Kidney epithelial cell (primary cell): ENCODE measurements around the gene FMOD. TPM values are rescaled to one million over a fixed set of nuclear protein-coding genes. Genes with fewer than 3 reads are reported as not detected.

ENCODE experiments used
- DNase-seq: peaks from one replicate; pipeline ENCODE4 v3.0.0-alpha.2; 2010; ENCODE audit warnings: low read depth
- H3K27me3 ChIP-seq: 2 replicates; pipeline ENCODE4 v1.6.0; 2011; ENCODE audit warnings: low read length; ENCODE audit not compliant: control insufficient read depth, insufficient read depth
- H3K36me3 ChIP-seq: 2 replicates; pipeline ENCODE4 v1.5.1; 2011; ENCODE audit warnings: low read length; ENCODE audit not compliant: control insufficient read depth, insufficient read depth
- H3K4me3 ChIP-seq: 2 replicates; pipeline ENCODE4 v1.5.1; 2011; ENCODE audit warnings: low read depth, mild to moderate bottlenecking, control low read depth, low read length
- total RNA-seq: library from RNA; depleted of rRNA; stranded (reverse); fragments of >200 nt; gene quantifications from 2 replicates; pipeline ENCODE4 v1.2.3, GENCODE V29; 2015
- TF ChIP-seq, protein P1 (sequence below): IDR thresholded peaks from 2 replicates; pipeline ENCODE4 v1.5.1; 2011; ENCODE audit warnings: mild to moderate bottlenecking, moderate library complexity, low read length, control low read depth, inconsistent platforms; ENCODE audit not compliant: insufficient read depth, poor library complexity, severe bottlenecking

The FMOD gene
- total RNA-seq, 1 donor from 2014 or later: 0.79 TPM

DNA sequence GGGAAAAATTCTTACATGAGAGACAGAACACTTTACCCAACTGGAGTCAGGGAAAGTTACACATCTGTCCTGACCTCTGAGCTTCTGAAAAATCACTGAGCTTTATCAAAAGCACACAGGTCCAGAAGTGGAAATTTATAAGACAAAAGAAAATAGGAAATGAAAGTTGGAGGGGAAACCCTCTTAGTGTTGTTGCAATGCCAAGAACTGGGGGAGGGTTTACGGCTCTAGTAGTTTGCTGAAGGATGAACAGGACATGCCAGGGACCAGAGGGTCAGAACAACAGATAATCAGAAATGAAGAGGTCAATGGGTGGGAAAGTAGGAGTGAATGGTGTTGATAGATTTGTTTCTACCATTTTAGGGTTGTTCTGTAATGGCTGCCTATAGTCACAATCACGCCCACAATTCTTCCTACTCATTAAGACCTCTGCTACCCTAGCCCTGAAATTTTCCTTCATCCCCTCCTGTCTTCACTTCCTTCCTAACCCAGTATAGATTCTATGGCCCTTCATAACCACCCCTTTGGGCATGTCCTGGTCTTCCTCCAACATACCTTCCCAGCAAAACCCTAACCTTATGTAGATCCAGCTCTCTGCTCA lies 30.3 kb upstream of the FMOD start:
- TF ChIP-seq, protein P1, sequence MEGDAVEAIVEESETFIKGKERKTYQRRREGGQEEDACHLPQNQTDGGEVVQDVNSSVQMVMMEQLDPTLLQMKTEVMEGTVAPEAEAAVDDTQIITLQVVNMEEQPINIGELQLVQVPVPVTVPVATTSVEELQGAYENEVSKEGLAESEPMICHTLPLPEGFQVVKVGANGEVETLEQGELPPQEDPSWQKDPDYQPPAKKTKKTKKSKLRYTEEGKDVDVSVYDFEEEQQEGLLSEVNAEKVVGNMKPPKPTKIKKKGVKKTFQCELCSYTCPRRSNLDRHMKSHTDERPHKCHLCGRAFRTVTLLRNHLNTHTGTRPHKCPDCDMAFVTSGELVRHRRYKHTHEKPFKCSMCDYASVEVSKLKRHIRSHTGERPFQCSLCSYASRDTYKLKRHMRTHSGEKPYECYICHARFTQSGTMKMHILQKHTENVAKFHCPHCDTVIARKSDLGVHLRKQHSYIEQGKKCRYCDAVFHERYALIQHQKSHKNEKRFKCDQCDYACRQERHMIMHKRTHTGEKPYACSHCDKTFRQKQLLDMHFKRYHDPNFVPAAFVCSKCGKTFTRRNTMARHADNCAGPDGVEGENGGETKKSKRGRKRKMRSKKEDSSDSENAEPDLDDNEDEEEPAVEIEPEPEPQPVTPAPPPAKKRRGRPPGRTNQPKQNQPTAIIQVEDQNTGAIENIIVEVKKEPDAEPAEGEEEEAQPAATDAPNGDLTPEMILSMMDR: no peak
- no peak overlapping the region for H3K4me3 ChIP-seq
- peaks cover 6% of the 10 kb centered on the region for H3K27me3 ChIP-seq
- no peak for DNase-seq
- no peaks in the 10 kb centered on the region for H3K36me3 ChIP-seq

DNA sequence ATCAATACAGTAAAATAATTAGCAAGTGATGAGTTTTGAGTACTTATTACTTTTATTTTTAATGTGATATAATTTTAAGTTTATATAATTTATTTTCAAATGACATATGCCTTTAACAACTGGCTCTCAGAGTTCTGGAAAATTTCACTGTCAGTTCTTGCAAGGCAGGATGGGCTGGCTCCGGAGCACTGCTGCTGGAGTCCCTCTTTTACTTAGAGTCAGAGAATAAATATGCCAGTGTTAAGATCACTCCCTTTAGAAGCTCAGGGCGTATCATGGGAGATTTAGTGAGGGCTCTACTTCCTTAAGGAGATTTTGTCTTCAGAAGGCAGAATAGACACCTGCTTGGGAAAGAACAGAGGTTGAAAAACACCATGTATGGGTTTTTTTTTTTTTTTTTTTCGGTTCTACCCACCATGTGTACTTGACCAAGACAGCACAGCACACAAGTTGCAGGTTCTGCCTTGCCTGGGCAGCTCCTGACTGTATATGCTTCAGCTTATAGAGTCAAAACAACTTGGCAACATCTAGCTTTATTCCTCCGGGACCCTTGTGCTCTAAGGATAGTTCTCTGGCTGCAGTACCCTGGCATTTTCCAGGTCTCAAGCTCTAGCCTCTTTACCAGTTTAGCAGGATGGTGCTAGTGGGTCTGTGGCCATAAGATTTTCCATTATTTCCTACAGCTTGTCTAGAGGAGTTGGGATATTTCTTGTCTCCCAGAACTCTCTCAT lies 29.7 kb upstream of the FMOD start:
- TF ChIP-seq, protein P1: no peak
- Histone ChIP-seq H3K36me3 (no peaks in the 10 kb centered on the region), H3K4me3 (no peak overlapping the region), H3K27me3 (peaks cover 6% of the 10 kb centered on the region)
- no peak for DNase-seq

DNA sequence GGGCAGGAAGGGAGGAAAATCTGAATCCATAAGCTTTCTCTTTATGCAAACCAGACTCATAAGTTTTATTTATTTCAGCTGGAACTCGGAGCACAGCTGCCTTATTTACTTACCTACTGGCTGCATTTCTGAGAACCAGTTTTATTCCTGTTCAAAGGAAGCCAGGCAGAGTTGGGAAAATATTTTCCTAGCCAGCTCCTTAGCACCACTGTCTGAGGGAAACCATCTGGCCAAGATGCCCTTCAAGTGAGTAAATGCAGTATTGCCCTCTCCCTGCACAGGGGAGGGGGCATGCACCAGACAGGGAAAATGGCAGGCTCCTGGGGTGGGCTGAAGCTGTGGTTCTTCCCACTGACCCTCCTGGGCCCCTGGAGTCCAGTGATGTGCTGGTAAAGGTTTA lies 28.9 kb upstream of the FMOD start:
- TF ChIP-seq, protein P1: no peak
- no peak overlapping the region for H3K4me3 ChIP-seq
- H3K36me3 ChIP-seq: no peaks in the 10 kb centered on the region
- H3K27me3 ChIP-seq: peaks cover 6% of the 10 kb centered on the region
- DNase-seq: no peak

DNA sequence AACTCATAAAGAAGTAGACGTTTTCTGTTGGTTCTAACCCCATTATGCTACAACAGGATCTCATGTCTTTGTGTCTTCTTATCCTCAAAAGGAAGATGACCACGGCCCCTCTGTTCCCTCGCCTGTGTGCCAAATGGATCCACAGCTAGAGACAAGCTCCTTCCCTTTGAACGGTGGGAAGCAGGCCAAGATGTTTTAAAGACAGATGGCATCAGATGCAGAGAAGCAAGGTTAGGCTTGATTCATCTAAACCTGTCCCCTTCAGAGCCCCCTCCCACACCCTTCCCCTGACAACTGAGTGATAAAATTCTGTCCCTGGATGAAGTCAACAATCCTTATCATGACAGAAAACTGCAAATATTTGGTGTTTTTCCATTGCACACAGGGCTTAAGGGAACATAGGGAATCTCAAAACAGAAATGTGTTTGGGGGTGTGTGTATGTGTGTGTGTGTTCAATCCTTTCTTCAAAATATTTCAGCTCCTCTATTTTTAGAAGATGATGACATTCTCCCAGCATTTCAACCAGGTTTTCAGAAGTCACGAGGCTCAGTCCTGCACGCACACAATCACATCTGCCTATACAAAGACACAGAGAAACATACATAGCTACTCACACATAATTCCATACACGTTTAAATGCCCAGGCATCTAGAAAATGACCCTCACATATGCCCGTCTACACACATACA lies 27.8 kb upstream of the FMOD start:
- DNase-seq: no peak
- Histone ChIP-seq H3K27me3 (peaks cover 6% of the 10 kb centered on the region), H3K36me3 (no peaks in the 10 kb centered on the region), H3K4me3 (no peak overlapping the region)
- TF ChIP-seq, protein P1: no peak

DNA sequence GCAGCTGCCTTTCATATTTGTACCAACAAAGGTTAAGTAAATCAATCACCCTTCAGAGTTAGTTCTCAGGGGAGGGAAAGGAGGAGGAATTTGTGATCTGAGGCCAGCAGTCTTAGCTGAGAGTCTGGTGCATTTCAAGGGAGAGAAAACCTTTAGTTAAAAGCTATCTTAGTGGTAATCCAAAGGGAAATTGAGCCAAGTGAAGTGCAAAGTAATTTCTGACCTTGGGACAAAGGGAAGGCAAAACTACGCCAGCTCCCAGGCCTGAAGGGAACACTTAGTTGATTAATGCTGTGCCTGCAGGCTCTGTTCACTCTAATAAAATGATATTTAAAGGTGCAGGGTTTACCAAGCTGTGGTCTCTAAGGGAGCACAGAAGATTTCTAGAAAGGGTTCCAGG lies 23.1 kb upstream of the FMOD start:
- DNase-seq: no peak
- Histone ChIP-seq H3K36me3 (no peaks in the 10 kb centered on the region), H3K4me3 (no peak overlapping the region), H3K27me3 (peaks cover 6% of the 10 kb centered on the region)
- TF ChIP-seq, protein P1: no peak

DNA sequence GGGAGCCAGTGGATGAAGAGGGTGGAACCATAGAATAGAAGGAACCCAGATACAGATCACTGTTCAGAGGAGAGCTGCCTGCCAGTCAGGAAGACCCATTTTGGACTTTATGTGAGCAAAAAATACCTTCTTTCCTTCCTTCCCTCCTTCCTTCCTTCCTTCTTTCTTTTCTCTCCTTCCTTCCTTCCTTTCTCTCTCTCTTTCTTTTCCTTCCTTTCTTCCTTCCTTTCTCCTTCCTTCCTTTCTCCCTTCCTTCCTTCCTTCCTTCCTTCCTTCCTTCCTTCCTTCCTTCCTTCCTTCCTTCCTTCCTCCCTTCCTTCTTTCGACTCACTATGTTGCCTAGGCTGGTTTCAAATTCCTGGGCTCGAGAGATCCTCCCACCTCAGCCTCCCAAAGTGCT lies 22.1 kb upstream of the FMOD start:
- TF ChIP-seq, protein P1: no peak
- no peaks in the 10 kb centered on the region for H3K36me3 ChIP-seq
- peaks cover 6% of the 10 kb centered on the region for H3K27me3 ChIP-seq
- DNase-seq: no peak
- H3K4me3 ChIP-seq: no peak overlapping the region
